Progenitor cell of endocrine pancreas (in vitro differentiated cells): ENCODE data around the gene PKIG. TPM values are rescaled to one million over a fixed set of nuclear protein-coding genes. Genes with fewer than 3 reads are reported as not detected.

Experiments
- DNase-seq: peaks from one replicate; pipeline ENCODE4 v3.0.0; 2021; ENCODE audit warnings: low spot score; ENCODE audit not compliant: unreplicated experiment
- H3K27ac Mint-ChIP-seq: 2 replicates; pipeline ENCODE4 v1.8.0; 2021; ENCODE audit warnings: mild to moderate bottlenecking, moderate library complexity, mixed read lengths
- H3K27me3 Mint-ChIP-seq: 2 replicates; pipeline ENCODE4 v1.8.0; 2021; ENCODE audit warnings: mixed read lengths
- H3K36me3 Mint-ChIP-seq: 2 replicates; pipeline ENCODE4 v1.8.0; 2022; ENCODE audit warnings: mixed read lengths; ENCODE audit not compliant: insufficient read depth
- H3K4me1 Mint-ChIP-seq: 2 replicates; pipeline ENCODE4 v1.8.0; 2021; ENCODE audit warnings: low read depth, mixed read lengths
- H3K4me3 Mint-ChIP-seq: 2 replicates; pipeline ENCODE4 v1.8.0; 2021; ENCODE audit warnings: low read depth, mild to moderate bottlenecking, moderate library complexity, mixed read lengths
- H3K9me3 Mint-ChIP-seq: 2 replicates; pipeline ENCODE4 v1.8.0; 2021; ENCODE audit warnings: low read depth, mixed read lengths
- CTCF ChIP-seq: fragments of 200-600 bp; sonication (generic); IDR thresholded peaks from one replicate; pipeline ENCODE4 v1.5.0; 2021; ENCODE audit warnings: antibody characterized with exemption, mild to moderate bottlenecking; ENCODE audit not compliant: unreplicated experiment
- total RNA-seq: library from RNA; stranded (reverse); gene quantifications from 2 replicates; pipeline ENCODE4 v1.2.1, GENCODE V29; 2021

Gene PKIG
- total RNA-seq, 1 donor from 2014 or later: 36.5 TPM

DNA sequence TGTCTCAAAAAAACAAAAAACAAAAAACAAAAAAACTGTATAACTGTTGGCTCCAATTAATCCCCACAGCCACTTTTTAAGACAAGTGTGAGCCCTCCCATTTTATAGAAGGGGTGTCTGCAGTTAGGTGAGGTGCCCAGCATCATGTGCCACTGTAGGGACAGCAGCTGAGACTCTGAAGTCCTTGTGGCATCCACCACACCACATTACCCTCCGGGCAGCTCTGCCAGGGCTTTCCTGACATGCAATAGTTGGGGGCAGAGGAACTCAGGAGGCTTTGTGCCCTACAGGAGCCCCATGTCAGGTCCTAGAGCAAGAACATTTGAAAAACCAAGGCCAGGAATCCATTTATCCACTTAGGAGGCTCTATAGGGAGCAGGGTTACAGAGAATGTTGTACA, 17.3 kb downstream of the PKIG start:
- H3K4me1 Mint-ChIP-seq: no peaks in the 10 kb centered on the region
- no peaks in the 10 kb centered on the region for H3K9me3 Mint-ChIP-seq
- no peak for TF ChIP-seq CTCF
- peaks cover 1% of the 10 kb centered on the region for H3K36me3 Mint-ChIP-seq
- no peak for DNase-seq
- H3K27me3 Mint-ChIP-seq: no peaks in the 10 kb centered on the region
- no peak overlapping the region for H3K4me3 Mint-ChIP-seq
- H3K27ac Mint-ChIP-seq: no peak overlapping the region

DNA sequence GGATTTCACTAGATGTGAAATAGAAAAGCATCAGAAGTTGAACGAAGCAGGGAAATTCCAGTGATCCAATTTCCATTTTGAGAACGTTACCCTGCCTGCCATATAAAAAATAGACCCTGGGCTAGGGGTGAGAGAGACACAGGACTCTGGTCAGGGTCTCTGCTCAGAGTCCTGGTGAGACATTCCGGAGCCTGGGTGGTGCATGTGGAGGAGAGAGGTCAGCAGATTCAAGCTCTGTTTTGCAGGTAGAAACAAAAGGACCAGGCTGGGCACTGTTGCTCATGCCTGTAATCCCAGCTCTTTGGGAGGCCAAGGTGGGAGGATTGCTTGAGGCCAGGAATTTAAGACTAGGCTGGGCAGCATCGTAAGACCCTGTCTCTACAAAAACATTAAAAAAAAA, 17.9 kb downstream of the PKIG start:
- Mint-ChIP-seq H3K36me3 (peaks cover 1% of the 10 kb centered on the region), H3K9me3 (no peaks in the 10 kb centered on the region), H3K27ac (no peak overlapping the region), H3K4me1 (no peaks in the 10 kb centered on the region), H3K27me3 (no peaks in the 10 kb centered on the region), H3K4me3 (no peak overlapping the region)
- DNase-seq: no peak
- TF ChIP-seq CTCF: no peak

GRCh38 chr20:44600758-44601201, 18.4 kb downstream of the PKIG start:
- Mint-ChIP-seq H3K27me3 (no peaks in the 10 kb centered on the region), H3K4me1 (no peaks in the 10 kb centered on the region), H3K4me3 (no peak overlapping the region), H3K9me3 (no peaks in the 10 kb centered on the region), H3K27ac (no peak overlapping the region), H3K36me3 (peaks cover 1% of the 10 kb centered on the region)
- no peak for TF ChIP-seq CTCF
- no peak for DNase-seq

GRCh38 chr20:44601236-44601671, 18.9 kb downstream of the PKIG start:
- no peak overlapping the region for H3K4me3 Mint-ChIP-seq
- no peaks in the 10 kb centered on the region for H3K4me1 Mint-ChIP-seq
- no peak for DNase-seq
- H3K36me3 Mint-ChIP-seq: peaks cover 2% of the 10 kb centered on the region
- H3K27ac Mint-ChIP-seq: no peak overlapping the region
- no peaks in the 10 kb centered on the region for H3K9me3 Mint-ChIP-seq
- no peaks in the 10 kb centered on the region for H3K27me3 Mint-ChIP-seq
- no peak for TF ChIP-seq CTCF

GRCh38 chr20:44601801-44602204, 19.4 kb downstream of the PKIG start:
- Mint-ChIP-seq H3K36me3 (peaks cover 2% of the 10 kb centered on the region), H3K27me3 (no peaks in the 10 kb centered on the region), H3K27ac (no peak overlapping the region), H3K4me1 (no peaks in the 10 kb centered on the region), H3K9me3 (no peaks in the 10 kb centered on the region), H3K4me3 (no peak overlapping the region)
- no peak for TF ChIP-seq CTCF
- DNase-seq: no peak
